Measurements from ENCODE around the gene CDYL. TPM values are rescaled to one million over a fixed set of nuclear protein-coding genes. Genes with fewer than 3 reads are reported as not detected.

Gene CDYL
- total and polyA plus RNA-seq, 2 experiments from 2014 or later = 38.0 to 60.8 TPM

DNA sequence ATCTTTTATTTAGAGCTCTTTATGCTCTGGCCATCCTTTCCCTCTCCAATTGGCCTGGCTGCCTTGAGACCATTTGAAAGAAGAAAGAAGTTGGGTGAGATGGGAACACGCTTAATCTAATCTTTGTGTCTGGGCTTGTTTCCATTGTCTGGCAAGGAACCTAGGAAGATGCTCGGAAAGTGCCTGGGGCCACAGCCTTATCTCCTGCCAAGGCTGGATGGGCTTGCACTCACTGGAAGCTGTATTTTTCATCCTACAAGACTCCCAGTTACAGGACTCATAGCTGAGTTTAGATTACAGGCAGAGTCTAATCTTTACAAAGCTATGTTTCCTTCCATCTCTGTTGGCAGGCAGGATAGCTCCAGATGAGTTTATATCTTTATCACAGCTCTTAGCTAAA is 33.1 kb upstream of the CDYL start:
- H3K4me1 ChIP-seq (ENCODE audit: low read depth) = no peaks in the 10 kb centered on the region
- H3K9me3 ChIP-seq (ENCODE audit: low read depth) = no peaks in the 10 kb centered on the region
- H3K27me3 ChIP-seq = no peaks in the 10 kb centered on the region
- no peaks in the 10 kb centered on the region for H3K36me3 ChIP-seq
- TF ChIP-seq, protein P1, sequence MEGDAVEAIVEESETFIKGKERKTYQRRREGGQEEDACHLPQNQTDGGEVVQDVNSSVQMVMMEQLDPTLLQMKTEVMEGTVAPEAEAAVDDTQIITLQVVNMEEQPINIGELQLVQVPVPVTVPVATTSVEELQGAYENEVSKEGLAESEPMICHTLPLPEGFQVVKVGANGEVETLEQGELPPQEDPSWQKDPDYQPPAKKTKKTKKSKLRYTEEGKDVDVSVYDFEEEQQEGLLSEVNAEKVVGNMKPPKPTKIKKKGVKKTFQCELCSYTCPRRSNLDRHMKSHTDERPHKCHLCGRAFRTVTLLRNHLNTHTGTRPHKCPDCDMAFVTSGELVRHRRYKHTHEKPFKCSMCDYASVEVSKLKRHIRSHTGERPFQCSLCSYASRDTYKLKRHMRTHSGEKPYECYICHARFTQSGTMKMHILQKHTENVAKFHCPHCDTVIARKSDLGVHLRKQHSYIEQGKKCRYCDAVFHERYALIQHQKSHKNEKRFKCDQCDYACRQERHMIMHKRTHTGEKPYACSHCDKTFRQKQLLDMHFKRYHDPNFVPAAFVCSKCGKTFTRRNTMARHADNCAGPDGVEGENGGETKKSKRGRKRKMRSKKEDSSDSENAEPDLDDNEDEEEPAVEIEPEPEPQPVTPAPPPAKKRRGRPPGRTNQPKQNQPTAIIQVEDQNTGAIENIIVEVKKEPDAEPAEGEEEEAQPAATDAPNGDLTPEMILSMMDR (IDR thresholded peaks at IDR 0.05; ENCODE audit: low read depth, low read length) = no peak
- no peak overlapping the region for H3K27ac ChIP-seq
- no peak overlapping the region for H3K4me3 ChIP-seq
- peak in 1 of 2 donors; percentile 37 for DNase-seq (ENCODE audit: low read depth in 1 of 2, low spot score in 1 of 2)

DNA sequence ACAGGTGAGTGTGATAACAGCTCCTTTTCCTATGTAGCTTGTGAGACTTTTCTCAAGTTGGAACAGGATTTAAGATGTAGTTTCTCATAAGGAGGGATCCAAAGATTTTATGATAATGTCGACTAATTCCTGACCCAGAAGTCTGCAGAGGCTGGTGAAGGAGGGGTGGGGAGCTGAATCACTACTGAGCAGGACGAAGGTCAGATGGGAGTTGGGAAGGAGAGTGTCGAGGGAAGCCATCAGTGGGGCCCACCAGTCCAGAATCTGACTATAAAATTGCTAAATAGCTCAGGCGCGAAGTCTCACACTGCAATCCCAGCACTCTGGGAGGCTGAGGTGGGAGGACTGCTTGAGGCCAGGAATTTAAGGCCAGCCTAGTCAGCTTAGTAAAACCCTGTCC is 32.3 kb upstream of the CDYL start:
- TF ChIP-seq, protein P1 (IDR thresholded peaks at IDR 0.05; ENCODE audit: low read depth, low read length) = no peak
- H3K27ac ChIP-seq = no peak overlapping the region
- H3K36me3 ChIP-seq = no peaks in the 10 kb centered on the region
- H3K27me3 ChIP-seq = no peaks in the 10 kb centered on the region
- DNase-seq (ENCODE audit: low read depth in 1 of 2, low spot score in 1 of 2) = no peak
- H3K9me3 ChIP-seq (ENCODE audit: low read depth) = no peaks in the 10 kb centered on the region
- H3K4me1 ChIP-seq (ENCODE audit: low read depth) = no peaks in the 10 kb centered on the region
- H3K4me3 ChIP-seq = no peak overlapping the region

DNA sequence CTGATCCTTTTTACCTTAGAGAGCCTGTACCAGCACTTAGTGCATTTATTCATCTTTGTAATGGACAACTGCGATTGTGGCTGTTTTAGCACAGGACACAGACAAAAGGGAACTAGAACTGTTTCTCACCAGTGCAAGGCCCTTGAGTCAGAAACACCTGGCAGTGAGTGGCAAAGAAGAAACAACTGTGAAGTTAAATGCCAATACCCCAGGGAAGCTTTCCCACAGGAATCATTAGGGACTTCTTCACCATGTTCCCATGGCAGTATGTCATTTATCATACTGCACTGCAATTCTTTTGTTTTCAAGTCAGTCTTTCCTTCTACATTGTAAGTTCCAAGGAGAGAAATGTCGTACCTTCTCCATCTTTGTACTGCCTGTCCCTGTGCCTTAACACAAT is 28.6 kb upstream of the CDYL start:
- no peak for DNase-seq (ENCODE audit: low read depth in 1 of 2, low spot score in 1 of 2)
- no peaks in the 10 kb centered on the region for H3K27me3 ChIP-seq
- H3K4me3 ChIP-seq = no peak overlapping the region
- no peak overlapping the region for H3K27ac ChIP-seq
- no peaks in the 10 kb centered on the region for H3K9me3 ChIP-seq (ENCODE audit: low read depth)
- H3K4me1 ChIP-seq (ENCODE audit: low read depth) = no peaks in the 10 kb centered on the region
- TF ChIP-seq, protein P1 (IDR thresholded peaks at IDR 0.05; ENCODE audit: low read depth, low read length) = no peak
- H3K36me3 ChIP-seq = no peaks in the 10 kb centered on the region

DNA sequence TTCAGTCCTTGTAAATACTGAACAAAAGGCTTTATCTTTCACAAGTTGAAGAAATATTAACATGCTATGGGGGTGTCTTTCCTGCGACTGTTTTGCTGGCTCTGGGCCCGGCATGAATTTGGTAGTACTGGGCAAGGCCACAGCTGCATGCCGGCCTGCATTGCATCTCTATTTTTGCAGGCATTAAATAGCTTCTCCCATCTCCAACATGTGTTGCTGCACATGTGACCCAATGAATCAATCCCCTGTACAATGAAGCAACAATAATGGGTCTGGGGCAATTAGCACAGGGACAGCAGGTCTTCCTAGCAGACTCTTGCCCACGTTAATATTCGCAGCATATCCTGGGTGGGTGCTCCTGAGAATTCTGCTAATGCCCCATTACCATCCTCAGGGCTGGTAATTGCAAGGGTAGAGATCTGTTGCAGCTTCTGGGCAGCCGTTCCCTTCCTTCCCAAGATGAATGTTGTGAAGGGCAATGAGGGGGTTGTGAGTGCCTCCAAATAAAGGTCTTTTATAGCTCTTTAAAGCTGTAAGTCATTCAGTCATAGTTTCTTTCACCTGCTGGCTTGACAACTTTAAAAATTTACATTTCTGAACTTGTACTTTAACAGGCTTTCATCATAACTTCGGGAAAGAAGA is 24.3 kb upstream of the CDYL start:
- TF ChIP-seq, protein P1 (IDR thresholded peaks at IDR 0.05; ENCODE audit: low read depth, low read length) = no peak

DNA sequence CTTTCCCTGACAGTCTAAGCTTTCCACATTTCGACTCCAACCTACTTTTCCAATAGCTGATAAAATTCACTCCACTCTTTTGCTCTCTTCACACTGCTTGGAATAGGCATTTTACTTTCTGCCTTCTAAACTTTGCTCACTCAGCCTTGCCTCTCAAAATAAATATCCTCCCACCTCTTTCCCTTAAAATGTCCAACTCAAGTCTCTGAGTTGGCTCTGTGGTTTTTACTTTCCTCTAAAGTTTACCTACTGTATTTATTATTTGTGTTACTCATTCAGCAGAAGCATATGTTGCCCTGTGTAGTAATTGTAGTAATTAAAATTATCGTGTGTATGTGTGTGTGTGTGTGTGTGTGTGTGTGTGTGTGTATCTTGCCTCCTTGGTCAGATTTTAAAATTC is 20.0 kb upstream of the CDYL start:
- TF ChIP-seq, protein P1 (IDR thresholded peaks at IDR 0.05; ENCODE audit: low read depth, low read length) = no peak

More for the DNA sequence above, 24.3 kb upstream of the CDYL start:
- DNase-seq (ENCODE audit: low read depth in 1 of 2, low spot score in 1 of 2) = peak in 1 of 2 donors; percentile 26
- no peak overlapping the region for H3K27ac ChIP-seq
- H3K4me3 ChIP-seq = no peak overlapping the region
- H3K4me1 ChIP-seq (ENCODE audit: low read depth) = no peaks in the 10 kb centered on the region
- H3K36me3 ChIP-seq = no peaks in the 10 kb centered on the region
- no peaks in the 10 kb centered on the region for H3K9me3 ChIP-seq (ENCODE audit: low read depth)
- H3K27me3 ChIP-seq = no peaks in the 10 kb centered on the region

More for the DNA sequence above, 20.0 kb upstream of the CDYL start:
- Histone ChIP-seq H3K27ac (no peak overlapping the region), H3K4me3 (no peak overlapping the region), H3K9me3 (ENCODE audit: low read depth) (peaks cover 3% of the 10 kb centered on the region), H3K27me3 (no peaks in the 10 kb centered on the region), H3K4me1 (ENCODE audit: low read depth) (peaks cover 6% of the 10 kb centered on the region), H3K36me3 (no peaks in the 10 kb centered on the region)
- DNase-seq (ENCODE audit: low read depth in 1 of 2, low spot score in 1 of 2) = no peak

Data from cardiac muscle cell (in vitro differentiated cells and primary cell).